CD4-positive, alpha-beta T cell treated with Interleukin-10 for 1 hour (primary cell): Measurements from ENCODE around the gene SMAD4.

Experiments used
- DNase-seq: peaks from one replicate; pipeline ENCODE4 v3.0.0-alpha.2; 2020

Gene SMAD4

DNA sequence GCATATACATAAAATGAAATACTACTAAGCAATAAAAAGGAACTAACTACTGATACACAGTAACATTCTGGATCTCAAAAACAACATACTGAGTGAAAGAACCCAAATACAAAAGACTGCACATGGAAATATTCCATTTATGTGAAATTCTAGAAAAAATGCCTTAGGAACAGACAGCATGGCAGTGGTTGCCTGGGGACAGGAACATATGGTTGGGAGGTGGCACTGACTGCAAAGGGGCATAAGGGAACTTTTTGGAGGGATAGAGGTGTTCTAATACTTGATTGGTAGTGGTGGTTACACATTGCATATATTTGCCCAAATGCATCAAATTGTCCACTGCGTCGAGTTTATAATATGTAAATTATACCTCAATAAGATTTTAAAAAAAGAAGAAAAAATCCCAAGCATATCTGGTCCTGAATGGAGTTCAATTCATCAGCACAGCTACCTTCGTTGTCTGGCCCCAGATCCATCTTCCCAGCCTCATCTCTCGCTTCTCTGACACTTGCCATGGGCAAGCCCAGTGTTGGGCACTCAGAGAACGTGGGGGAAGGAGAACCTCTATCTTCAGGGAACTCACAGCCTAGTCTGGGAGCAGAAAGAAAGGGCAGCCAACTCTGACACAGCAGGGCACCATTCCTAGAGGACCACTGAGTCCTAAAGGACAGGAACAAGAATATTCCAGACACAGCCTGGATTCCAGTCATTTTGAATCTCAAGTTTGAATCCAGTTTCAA, 8.6 kb upstream of the SMAD4 start:
- DNase-seq = no peak

GRCh38 chr18:51025512-51025911, 4.5 kb upstream of the SMAD4 start:
- DNase-seq = no peak

DNA sequence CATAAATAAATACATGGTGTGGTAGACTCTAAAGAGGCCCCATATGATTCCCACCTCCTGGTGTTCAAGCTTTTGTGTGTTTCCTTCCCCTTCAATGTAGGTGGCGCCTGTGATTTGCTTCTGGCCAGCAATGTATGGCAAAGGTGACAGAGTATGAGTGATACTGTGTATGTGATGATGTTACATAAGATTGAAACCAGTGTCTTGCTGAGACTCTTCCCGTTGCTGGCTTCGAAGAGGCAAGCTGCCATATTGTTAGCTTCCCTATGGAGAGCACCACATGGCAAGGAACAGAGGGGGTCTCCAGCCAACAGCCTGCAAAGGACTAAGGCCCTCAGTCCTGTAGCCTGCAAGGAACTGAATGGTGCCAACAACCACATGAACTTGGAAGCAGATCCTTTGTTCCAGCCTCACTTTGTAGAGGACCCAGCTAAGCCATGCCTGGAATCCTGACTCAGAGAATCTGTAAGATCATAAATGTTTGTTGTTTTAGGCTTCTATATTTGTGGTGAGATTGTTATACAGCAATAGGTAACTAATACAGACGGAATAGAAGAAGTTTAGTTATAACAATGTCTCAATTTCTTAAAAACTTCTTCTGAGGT, 1.7 kb upstream of the SMAD4 start:
- no peak for DNase-seq

DNA sequence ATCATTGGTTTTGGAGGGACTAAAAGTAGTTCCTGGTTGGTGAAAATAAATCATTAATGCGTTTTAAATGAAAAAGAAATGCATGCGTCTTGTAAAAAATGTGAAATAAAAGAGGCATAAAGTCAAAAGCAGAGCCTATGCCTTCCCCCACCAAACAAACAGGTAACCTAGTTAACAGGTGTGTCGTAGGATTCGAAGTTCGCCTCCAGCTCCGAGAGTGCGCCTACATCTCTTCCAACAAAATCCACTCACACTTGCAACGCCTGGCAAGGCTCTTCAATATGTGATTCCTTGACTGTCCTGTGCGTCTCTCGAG, 677 bp upstream of the SMAD4 start:
- no peak for DNase-seq

GRCh38 chr18:51030537-51031258, 685 bp downstream of the SMAD4 start:
- DNase-seq = peak; percentile 70

- no peak for DNase-seq
Measured at GRCh38 chr18:51032193-51032592, 2.2 kb downstream of the SMAD4 start.

- DNase-seq = no peak
Measured at GRCh38 chr18:51037230-51037629, 7.2 kb downstream of the SMAD4 start.

DNA sequence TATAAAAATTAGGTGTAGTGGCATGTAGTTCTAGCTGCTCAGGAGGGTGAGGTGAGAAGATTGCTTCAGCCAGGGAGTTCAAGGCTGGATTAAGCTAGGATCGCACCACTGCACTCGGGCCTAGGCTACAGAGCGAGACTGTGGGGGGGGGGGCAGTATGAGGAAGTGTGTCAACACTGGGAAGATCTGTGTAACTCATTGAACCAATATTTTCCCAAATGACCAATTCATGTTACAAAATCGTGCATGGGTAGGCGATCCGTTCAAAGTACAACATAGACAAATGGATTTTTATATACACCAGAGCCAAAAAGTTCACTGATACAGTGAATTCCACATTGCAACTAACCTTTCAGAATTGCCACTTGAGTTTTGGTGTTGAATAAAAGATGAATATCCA, 8.1 kb downstream of the SMAD4 start:
- DNase-seq = no peak

GRCh38 chr18:51039138-51040112, 9.4 kb downstream of the SMAD4 start:
- no peak for DNase-seq

DNA sequence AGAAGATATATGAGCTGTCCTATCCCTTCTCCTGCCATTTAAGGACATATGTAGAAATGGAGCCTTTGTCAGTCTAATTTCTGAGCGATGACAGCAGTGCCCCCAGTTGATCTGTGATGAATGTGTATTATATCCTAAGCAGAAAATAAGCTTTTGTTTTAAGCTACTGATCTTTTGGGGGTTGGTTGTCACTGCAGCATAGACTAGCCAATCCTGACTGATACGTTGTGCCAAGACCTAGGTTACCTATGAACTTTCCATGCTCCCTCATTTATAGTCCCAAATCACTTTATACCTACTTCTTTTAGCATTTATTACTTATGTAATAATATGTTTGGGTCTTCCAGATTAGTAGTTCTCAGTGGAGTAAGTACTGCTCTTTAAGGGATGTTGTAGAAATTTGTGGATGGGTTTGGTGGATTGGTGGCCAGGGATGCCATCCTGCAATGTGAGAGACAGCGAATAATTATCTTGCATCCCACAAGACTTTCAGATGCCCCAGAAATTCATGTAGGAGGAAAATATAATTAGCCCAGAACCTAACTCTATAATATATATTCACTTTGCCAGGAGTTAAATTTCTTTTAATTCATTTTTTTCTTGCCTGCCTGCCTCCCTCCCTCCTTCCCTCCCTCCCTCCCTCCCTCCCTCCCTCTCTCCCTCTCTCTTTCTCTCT, 11.8 kb downstream of the SMAD4 start:
- no peak for DNase-seq

GRCh38 chr18:51044928-51045585, 15.0 kb downstream of the SMAD4 start:
- no peak for DNase-seq

DNA sequence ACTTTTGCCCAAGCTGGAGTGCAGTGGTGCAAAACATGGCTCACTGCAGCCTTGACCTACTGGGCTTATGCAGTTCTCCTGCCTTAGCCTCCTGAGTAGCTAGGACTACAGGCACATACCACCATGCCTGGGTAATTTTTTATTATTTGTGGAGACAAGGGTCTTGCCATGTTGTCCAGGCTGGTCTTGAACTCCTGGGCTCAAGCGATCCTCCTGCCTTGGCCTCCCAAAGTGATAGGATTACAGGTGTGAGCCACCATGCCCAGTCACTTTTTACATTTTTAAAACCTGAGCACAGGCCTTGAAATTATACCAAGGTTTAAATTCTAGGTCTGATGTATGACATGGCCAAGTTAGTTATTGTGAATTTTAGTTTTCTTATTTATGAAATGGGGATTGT, 18.2 kb downstream of the SMAD4 start:
- DNase-seq = no peak

- no peak for DNase-seq
Measured at GRCh38 chr18:51049137-51049536, 19.1 kb downstream of the SMAD4 start.

- peak; percentile 74 for DNase-seq
Measured at GRCh38 chr18:51051105-51051712, 21.2 kb downstream of the SMAD4 start.

GRCh38 chr18:51053814-51054213, 23.8 kb downstream of the SMAD4 start:
- DNase-seq = peak; percentile 25

- no peak for DNase-seq
Measured at GRCh38 chr18:51054764-51055163, 24.8 kb downstream of the SMAD4 start.

GRCh38 chr18:51059969-51060368, 30.0 kb downstream of the SMAD4 start:
- DNase-seq = no peak

DNA sequence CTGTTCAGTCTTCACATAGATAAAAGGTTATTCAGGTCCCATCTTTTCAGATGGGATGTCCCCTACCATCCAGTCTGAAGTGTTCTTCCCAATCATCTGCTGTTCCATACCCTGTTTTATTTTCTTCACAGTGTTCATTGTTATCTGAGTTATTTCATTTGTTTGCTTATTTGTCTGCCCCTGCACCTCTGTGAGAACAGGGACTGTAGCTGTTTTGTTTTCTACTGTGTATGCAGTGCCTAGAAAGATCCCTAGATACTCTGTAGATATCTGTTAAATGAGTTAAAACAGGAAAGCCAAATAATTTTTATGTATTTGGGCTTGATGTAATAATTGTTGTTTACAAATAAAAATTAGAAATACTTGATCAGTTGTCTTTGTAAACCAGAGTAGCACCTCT, 34.2 kb downstream of the SMAD4 start:
- DNase-seq = no peak

DNA sequence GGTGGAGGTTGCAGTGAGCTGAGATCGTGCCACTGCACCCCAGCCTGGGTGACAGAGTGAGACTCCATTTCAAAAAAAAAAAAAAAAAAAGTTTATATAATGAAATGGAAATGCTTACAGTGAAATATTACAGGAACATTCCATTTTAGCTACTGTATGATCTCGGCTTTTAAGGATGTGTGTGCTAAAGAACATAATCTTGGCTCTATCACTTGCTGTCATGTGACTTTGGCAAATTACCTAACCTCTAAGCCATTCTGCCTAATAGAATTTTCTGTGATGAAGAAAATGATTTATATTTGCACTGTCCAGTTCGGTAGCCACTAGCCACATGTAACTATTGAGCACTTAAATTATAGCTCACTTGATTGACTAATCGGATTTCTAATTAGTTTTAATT, 36.3 kb downstream of the SMAD4 start:
- no peak for DNase-seq

DNA sequence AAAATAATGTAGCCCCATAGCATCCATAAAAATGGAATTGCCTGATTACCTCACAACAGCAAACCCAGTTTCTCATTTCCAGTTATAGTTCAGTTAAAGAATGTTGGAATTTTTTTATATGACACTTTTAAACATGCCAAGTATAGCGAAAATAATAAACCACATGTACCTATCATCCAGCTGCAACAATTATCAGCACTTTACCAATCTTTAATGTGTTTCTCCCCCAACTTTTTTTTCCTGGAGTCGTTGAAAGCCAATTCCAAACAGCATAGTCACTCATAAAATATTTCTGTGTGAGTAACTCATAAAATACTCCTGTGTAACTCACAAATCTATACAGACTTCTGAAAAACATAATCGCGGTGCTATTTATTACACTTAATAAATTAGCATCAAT, 38.1 kb downstream of the SMAD4 start:
- no peak for DNase-seq

DNA sequence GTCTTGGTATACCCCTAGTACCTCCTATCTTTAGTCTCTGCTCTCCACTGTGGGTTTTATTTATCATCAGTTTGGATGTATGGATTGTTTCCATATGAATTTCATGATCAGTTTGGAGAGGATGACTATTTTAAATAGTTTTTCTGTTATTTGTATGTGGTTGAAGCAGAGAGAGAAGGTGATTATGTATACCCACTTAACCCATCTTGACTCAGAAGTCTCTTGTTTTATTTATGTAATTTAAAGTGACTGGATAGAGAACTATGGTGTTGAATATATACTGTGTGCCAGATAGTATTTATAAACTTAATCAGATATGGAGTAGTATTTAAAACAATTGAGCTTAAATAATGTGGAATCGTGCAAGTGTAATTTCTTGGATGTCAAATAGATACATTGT, 39.9 kb downstream of the SMAD4 start:
- no peak for DNase-seq

- DNase-seq = no peak
Measured at GRCh38 chr18:51070545-51070944, 40.5 kb downstream of the SMAD4 start.
